HL-60 (cell line): ENCODE results near the gene ABCC8.

Experiments used
- DNase-seq, 2 experiments: peaks; one replicate each; pipeline ENCODE4 v3.0.0-alpha.2; 2010 to 2020; ENCODE audit warnings: low read depth in 1 of 2, low spot score in 1 of 2
- H3K27ac ChIP-seq: fragments of 250-450 bp; sonication (Bioruptor Pico); replicated peaks from 2 replicates; pipeline ENCODE4 v1.5.1; 2020; ENCODE audit warnings: mild to moderate bottlenecking, moderate library complexity
- H3K27me3 ChIP-seq: fragments of 250-450 bp; sonication (Bioruptor Pico); 2 replicates; pipeline ENCODE4 v1.5.1; 2021; ENCODE audit warnings: mild to moderate bottlenecking, moderate library complexity; ENCODE audit not compliant: insufficient read depth, poor library complexity, severe bottlenecking
- H3K4me3 ChIP-seq: replicated peaks from 2 replicates; pipeline ENCODE4 v1.5.1; 2011; ENCODE audit warnings: mild to moderate bottlenecking, control low read depth, low read length; ENCODE audit not compliant: insufficient read depth
- CTCF ChIP-seq: IDR thresholded peaks from one replicate; pipeline ENCODE4 v1.5.1; 2011; ENCODE audit warnings: low read length, control low read depth, inconsistent platforms; ENCODE audit not compliant: insufficient read depth
- GABPA ChIP-seq: IDR thresholded peaks from 2 replicates; pipeline ENCODE4 v1.6.1; 2012; ENCODE audit warnings: low read depth
- POLR2AphosphoS5 ChIP-seq: IDR thresholded peaks from 2 replicates; pipeline ENCODE4 v1.6.1; 2012; ENCODE audit warnings: low read depth
- SPI1 ChIP-seq: IDR thresholded peaks from 2 replicates; pipeline ENCODE4 v1.6.1; 2012; ENCODE audit warnings: low read depth, mild to moderate bottlenecking, borderline replicate concordance
- TF ChIP-seq, protein P1 (sequence below): IDR thresholded peaks from 2 replicates; pipeline ENCODE4 v1.6.1; 2012; ENCODE audit warnings: low read depth; ENCODE audit not compliant: insufficient replicate concordance

The ABCC8 gene

DNA sequence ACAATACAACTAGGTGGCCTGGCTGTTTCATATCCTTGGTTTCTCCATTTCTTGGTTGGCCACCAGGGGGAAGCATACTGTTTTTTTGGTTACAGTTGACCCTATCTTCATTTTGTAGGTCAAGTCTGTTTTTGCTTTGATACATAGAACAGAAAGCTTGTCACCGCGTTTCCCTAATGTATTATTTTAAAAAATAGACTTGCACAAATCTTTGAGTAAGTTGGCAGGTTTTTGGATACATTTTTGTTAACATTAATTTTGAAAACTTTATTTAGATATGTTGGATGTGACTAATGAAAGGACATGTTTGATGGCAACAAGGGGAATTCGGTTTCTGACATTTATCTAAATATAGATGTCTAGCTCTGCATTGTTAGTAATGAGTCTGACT is 122.0 kb downstream of the ABCC8 start:
- no peaks in the 10 kb centered on the region for H3K27me3 ChIP-seq
- TF ChIP-seq CTCF: peak; percentile 56
- TF ChIP-seq, protein P1, sequence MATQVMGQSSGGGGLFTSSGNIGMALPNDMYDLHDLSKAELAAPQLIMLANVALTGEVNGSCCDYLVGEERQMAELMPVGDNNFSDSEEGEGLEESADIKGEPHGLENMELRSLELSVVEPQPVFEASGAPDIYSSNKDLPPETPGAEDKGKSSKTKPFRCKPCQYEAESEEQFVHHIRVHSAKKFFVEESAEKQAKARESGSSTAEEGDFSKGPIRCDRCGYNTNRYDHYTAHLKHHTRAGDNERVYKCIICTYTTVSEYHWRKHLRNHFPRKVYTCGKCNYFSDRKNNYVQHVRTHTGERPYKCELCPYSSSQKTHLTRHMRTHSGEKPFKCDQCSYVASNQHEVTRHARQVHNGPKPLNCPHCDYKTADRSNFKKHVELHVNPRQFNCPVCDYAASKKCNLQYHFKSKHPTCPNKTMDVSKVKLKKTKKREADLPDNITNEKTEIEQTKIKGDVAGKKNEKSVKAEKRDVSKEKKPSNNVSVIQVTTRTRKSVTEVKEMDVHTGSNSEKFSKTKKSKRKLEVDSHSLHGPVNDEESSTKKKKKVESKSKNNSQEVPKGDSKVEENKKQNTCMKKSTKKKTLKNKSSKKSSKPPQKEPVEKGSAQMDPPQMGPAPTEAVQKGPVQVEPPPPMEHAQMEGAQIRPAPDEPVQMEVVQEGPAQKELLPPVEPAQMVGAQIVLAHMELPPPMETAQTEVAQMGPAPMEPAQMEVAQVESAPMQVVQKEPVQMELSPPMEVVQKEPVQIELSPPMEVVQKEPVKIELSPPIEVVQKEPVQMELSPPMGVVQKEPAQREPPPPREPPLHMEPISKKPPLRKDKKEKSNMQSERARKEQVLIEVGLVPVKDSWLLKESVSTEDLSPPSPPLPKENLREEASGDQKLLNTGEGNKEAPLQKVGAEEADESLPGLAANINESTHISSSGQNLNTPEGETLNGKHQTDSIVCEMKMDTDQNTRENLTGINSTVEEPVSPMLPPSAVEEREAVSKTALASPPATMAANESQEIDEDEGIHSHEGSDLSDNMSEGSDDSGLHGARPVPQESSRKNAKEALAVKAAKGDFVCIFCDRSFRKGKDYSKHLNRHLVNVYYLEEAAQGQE: no peak
- peak overlapping the region; percentile 92; the same call in 1 of the 2 replicates for H3K27ac ChIP-seq
- peak; percentile 55 to 88 for DNase-seq
- H3K4me3 ChIP-seq: peak overlapping the region; percentile 50

GRCh38 chr11:17353821-17354600 is 122.6 kb downstream of the ABCC8 start:
- H3K27ac ChIP-seq: peak overlapping the region; percentile 92
- TF ChIP-seq GABPA: 0 out of 2 replicates have a peak, but pooled peaks have one; percentile 28
- TF ChIP-seq CTCF: no peak
- TF ChIP-seq, protein P1: peak; percentile 17
- TF ChIP-seq SPI1: no peak
- no peak for TF ChIP-seq POLR2AphosphoS5
- no peaks in the 10 kb centered on the region for H3K27me3 ChIP-seq
- DNase-seq: no peak
- H3K4me3 ChIP-seq: peak overlapping the region; percentile 50

GRCh38 chr11:17352950-17353820 is 123.5 kb downstream of the ABCC8 start:
- TF ChIP-seq POLR2AphosphoS5: peak; percentile 92; the same call in 1 of the 2 replicates
- no peak for TF ChIP-seq CTCF
- H3K27ac ChIP-seq: peak overlapping the region; percentile 92
- peak overlapping the region; percentile 50 for H3K4me3 ChIP-seq
- H3K27me3 ChIP-seq: no peaks in the 10 kb centered on the region
- peak; percentile 54 to 83 for DNase-seq
